Suprapubic skin (tissue), 4 donors: ENCODE measurements around the gene CACNA1D. TPM values are rescaled to one million over a fixed set of nuclear protein-coding genes. Genes with fewer than 3 reads are reported as not detected.

Source experiments
- DNase-seq, 2 donors: peaks; one replicate each; pipeline ENCODE4 v3.0.0-alpha.2; 2019; ENCODE audit warnings: low spot score in 2 of 2
- H3K27ac ChIP-seq: fragments of 200-600 bp; sonication (generic); one replicate; pipeline ENCODE4 v1.5.1; 2019
- H3K27me3 ChIP-seq: fragments of 200-600 bp; sonication (generic); one replicate; pipeline ENCODE4 v1.5.1; 2019
- H3K36me3 ChIP-seq: fragments of 200-600 bp; sonication (generic); one replicate; pipeline ENCODE4 v1.5.1; 2019
- H3K4me1 ChIP-seq: fragments of 200-600 bp; sonication (generic); one replicate; pipeline ENCODE4 v1.5.1; 2019
- H3K4me3 ChIP-seq: fragments of 200-600 bp; sonication (generic); one replicate; pipeline ENCODE4 v1.5.1; 2019; ENCODE audit warnings: mild to moderate bottlenecking
- H3K9me3 ChIP-seq: fragments of 200-600 bp; sonication (generic); one replicate; pipeline ENCODE4 v1.5.1; 2019
- EP300 ChIP-seq: sonication (generic); formaldehyde crosslinking; IDR thresholded peaks from one replicate; pipeline ENCODE4 v1.6.1; 2017; ENCODE audit warnings: antibody characterized with exemption
- POLR2A ChIP-seq, 2 donors: fragments of 450-650 bp; IDR thresholded peaks; one replicate each; pipeline ENCODE4 v1.6.1; 2017; ENCODE audit warnings: antibody characterized with exemption in 2 of 2, mild to moderate bottlenecking in 2 of 2, moderate library complexity in 2 of 2
- POLR2AphosphoS5 ChIP-seq, 3 donors: sonication (generic); formaldehyde crosslinking; IDR thresholded peaks; one replicate each; pipeline ENCODE4 v1.6.1; 2017; ENCODE audit warnings: antibody characterized with exemption in 3 of 3
- WGBS: methylation state at CpG from one replicate; pipeline ENCODE4 v1.1.5; 2018; 5-methylcytosine and 5-hydroxymethylcytosine counted together
- total RNA-seq, 4 donors: library from RNA; depleted of rRNA; stranded (reverse); fragments of >200 nt; gene quantifications; one replicate each; pipeline ENCODE4 v1.1.0, GENCODE V29; 2016
- TF ChIP-seq, protein P1 (sequence below), 2 donors: fragments of 200-600 bp in 1 of 2; fragments of 450-650 bp in 1 of 2; sonication (generic) in 1 of 2; IDR thresholded peaks; one replicate each; pipeline ENCODE4 v1.5.1; 2016 to 2019; ENCODE audit warnings: antibody characterized with exemption in 2 of 2, mild to moderate bottlenecking in 1 of 2, moderate library complexity in 1 of 2

Gene CACNA1D
- total RNA-seq, 4 donors from 2014 or later = 1.9 to 28.2 (median 6.3) TPM

DNA sequence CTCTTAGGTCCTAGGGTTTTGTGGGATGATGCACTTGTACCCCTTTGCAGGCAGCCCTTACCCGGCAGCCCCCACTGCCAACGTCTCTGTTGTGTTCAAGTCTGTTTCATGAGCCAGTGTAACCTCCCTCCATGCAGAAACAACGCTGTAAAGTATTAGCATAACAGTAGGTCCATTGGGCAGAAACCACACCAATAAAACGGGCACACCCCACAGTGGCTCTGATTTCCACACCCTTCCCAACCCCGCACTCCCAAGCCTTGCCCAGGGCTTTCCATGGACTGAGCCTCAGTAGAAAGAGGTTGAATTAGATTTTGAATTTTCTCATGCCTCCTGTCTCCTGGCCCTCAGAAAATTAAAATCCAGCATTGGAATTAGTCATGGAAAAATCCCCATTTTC, 124.5 kb downstream of the CACNA1D start:
- no peaks in the 10 kb centered on the region for H3K27me3 ChIP-seq
- 77% methylated on average over 5 of the region's 5 CpGs for WGBS
- H3K36me3 ChIP-seq = no peaks in the 10 kb centered on the region
- DNase-seq = no peak
- no peak overlapping the region for H3K4me3 ChIP-seq
- TF ChIP-seq POLR2A (IDR thresholded peaks at IDR 0.05) = no peak
- TF ChIP-seq EP300 = no peak
- TF ChIP-seq, protein P1, sequence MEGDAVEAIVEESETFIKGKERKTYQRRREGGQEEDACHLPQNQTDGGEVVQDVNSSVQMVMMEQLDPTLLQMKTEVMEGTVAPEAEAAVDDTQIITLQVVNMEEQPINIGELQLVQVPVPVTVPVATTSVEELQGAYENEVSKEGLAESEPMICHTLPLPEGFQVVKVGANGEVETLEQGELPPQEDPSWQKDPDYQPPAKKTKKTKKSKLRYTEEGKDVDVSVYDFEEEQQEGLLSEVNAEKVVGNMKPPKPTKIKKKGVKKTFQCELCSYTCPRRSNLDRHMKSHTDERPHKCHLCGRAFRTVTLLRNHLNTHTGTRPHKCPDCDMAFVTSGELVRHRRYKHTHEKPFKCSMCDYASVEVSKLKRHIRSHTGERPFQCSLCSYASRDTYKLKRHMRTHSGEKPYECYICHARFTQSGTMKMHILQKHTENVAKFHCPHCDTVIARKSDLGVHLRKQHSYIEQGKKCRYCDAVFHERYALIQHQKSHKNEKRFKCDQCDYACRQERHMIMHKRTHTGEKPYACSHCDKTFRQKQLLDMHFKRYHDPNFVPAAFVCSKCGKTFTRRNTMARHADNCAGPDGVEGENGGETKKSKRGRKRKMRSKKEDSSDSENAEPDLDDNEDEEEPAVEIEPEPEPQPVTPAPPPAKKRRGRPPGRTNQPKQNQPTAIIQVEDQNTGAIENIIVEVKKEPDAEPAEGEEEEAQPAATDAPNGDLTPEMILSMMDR (IDR thresholded peaks at IDR 0.05) = no peak
- no peak for TF ChIP-seq POLR2AphosphoS5 (IDR thresholded peaks at IDR 0.05)
- no peak overlapping the region for H3K27ac ChIP-seq
- H3K4me1 ChIP-seq = no peaks in the 10 kb centered on the region
- no peaks in the 10 kb centered on the region for H3K9me3 ChIP-seq

DNA sequence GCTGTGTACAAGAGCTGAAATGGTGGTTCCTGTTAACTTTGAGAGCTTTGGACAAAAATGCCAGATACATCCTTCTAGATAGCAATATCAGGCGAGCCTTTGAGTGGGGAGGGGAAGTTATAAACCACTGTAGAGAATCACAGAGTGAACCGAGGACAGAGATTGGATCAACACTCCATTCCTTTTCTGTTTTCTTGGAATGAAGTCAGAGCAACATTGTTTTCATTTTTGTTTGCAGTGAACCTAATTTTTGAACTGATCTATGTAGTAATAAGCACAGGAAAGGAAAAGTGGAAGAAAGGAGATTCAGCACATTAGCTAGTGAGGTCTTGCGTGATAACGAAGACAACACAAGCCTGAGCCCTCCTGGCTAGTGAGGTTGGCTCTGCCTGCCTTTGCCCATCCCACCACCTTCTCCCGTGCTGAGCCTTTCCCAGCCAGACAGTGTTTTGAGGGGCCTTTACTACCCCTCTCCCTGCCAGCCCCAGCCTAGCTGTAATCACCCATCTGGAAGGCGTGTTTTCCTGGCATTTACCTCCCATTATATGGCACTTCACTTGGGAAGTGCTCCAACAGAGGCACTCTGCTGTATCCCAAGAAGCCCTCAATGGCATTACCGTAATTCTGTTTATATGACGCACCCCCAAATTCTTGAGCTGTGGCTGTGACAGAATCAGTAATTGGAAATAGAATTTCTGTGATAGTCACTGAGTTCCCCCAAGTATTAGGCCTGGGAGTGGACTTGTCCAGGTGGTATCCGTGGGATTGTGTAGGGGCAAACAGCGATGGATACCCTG, 129.8 kb downstream of the CACNA1D start:
- WGBS = 70% methylated on average over 10 of the region's 10 CpGs
- H3K27me3 ChIP-seq = peaks cover 10% of the 10 kb centered on the region
- no peaks in the 10 kb centered on the region for H3K9me3 ChIP-seq
- H3K36me3 ChIP-seq = no peaks in the 10 kb centered on the region
- H3K4me3 ChIP-seq = no peak overlapping the region
- peaks cover 5% of the 10 kb centered on the region for H3K4me1 ChIP-seq
- DNase-seq = no peak
- H3K27ac ChIP-seq = no peak overlapping the region
- TF ChIP-seq POLR2AphosphoS5 (IDR thresholded peaks at IDR 0.05) (no peak), POLR2A (IDR thresholded peaks at IDR 0.05) (no peak), EP300 (no peak)
- TF ChIP-seq, protein P1 (IDR thresholded peaks at IDR 0.05) = no peak

DNA sequence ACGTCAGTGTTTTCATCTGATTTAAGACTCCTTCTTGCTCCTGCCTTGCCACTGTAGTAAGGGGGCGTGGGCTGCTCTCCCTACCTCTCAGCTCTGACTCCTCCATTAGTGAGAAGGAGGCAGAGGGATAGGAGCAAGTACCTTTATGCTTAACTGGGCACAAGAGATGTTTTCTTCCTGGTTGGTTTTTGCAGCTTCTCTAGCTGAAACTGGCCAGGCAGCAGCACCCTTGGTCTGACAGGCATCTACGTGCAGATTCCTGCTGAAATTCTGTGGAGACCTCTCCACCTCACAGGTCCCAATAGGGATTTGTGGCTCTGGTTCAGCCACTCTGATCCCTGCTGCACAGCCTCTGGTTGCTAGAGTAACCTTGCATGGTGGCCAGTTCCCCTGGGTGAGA, 132.5 kb downstream of the CACNA1D start:
- H3K27me3 ChIP-seq = peaks cover 10% of the 10 kb centered on the region
- H3K4me3 ChIP-seq = no peak overlapping the region
- peaks cover 5% of the 10 kb centered on the region for H3K4me1 ChIP-seq
- TF ChIP-seq POLR2AphosphoS5 (IDR thresholded peaks at IDR 0.05) = no peak
- TF ChIP-seq, protein P1 (IDR thresholded peaks at IDR 0.05) = no peak
- no peak for TF ChIP-seq EP300
- TF ChIP-seq POLR2A (IDR thresholded peaks at IDR 0.05) = no peak
- H3K9me3 ChIP-seq = peaks cover 6% of the 10 kb centered on the region
- DNase-seq = no peak
- no peaks in the 10 kb centered on the region for H3K36me3 ChIP-seq
- 57% methylated on average over 3 of the region's 3 CpGs for WGBS
- H3K27ac ChIP-seq = no peak overlapping the region

DNA sequence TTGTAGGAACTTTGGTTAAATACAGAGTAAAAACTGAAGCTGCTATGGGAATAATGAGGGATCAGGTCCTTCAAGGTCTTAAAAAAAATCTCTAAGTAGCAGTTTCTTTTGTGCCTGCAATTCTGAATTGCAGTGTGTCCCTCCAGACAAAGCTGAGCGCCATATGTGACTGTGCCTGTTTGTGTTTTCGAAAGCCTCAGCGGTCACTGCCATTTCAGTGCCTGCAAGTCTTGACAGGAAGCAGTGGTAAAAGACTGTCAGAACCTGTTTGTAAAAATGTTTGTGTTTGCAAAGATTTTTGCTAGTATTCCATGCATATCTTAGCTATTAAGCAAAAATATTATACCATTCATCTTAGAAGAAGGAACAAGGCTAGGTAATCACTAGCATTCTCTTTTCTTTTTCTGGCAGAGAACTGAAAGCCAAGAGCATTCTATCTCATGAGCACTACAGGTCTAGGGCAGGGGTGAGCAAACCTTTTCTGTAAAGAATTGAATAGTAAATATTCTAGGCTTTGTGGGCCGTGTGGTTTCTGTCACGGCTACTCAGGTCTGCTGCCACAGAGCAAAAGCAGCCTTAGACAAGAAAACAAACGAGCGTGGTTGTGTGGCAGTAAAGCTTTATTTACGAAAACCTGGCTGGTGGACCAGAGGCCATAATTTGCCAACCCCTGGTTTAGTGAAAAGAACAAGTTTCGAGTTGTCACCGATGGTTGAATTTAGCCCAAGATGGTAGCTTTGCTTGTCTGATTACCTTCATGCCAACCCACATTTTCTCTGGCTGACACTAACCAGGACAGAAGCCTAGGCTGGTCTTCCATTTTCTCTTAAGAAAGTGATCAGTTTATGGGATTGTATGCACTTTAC, 134.4 kb downstream of the CACNA1D start:
- DNase-seq = no peak
- TF ChIP-seq EP300 = no peak
- TF ChIP-seq, protein P1 (IDR thresholded peaks at IDR 0.05) = no peak
- no peak for TF ChIP-seq POLR2A (IDR thresholded peaks at IDR 0.05)
- TF ChIP-seq POLR2AphosphoS5 (IDR thresholded peaks at IDR 0.05) = no peak
- no peak overlapping the region for H3K27ac ChIP-seq

DNA sequence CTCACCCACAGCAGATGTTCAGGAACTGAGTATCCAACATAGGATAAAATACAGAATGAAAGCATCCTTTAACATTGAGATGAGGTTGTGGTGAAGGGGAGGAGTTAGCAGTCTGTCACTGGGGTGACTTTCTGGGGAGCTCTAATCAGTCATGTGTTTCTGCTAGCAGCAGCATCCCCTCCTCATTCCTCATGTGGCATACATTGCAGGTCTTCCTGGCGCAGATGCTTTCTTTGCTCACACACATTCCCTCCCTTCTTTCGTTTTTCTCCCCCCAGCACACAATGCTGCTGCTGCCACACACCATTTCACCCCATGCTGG, 135.0 kb downstream of the CACNA1D start:
- no peak overlapping the region for H3K4me3 ChIP-seq
- H3K36me3 ChIP-seq = no peaks in the 10 kb centered on the region
- TF ChIP-seq, protein P1 (IDR thresholded peaks at IDR 0.05) = no peak
- no peak for TF ChIP-seq POLR2AphosphoS5 (IDR thresholded peaks at IDR 0.05)
- H3K27ac ChIP-seq = no peak overlapping the region
- no peak for DNase-seq
- peaks cover 5% of the 10 kb centered on the region for H3K4me1 ChIP-seq
- peaks cover 6% of the 10 kb centered on the region for H3K9me3 ChIP-seq
- H3K27me3 ChIP-seq = peaks cover 10% of the 10 kb centered on the region
- 51% methylated on average over 2 of the region's 2 CpGs for WGBS

More for the DNA sequence above, 134.4 kb downstream of the CACNA1D start:
- Histone ChIP-seq H3K27me3 (peaks cover 10% of the 10 kb centered on the region), H3K9me3 (peaks cover 6% of the 10 kb centered on the region), H3K36me3 (no peaks in the 10 kb centered on the region), H3K4me3 (no peak overlapping the region), H3K4me1 (peaks cover 5% of the 10 kb centered on the region)
- 59% methylated on average over 10 of the region's 10 CpGs for WGBS
